ENCODE results near the gene FAM131B. TPM values are rescaled to one million over a fixed set of nuclear protein-coding genes. Genes with fewer than 3 reads are reported as not detected.

The FAM131B gene
- total RNA-seq, 2 donors from 2014 or later, result 2.9 TPM

GRCh38 chr7:143351060-143351459, 11.5 kb downstream of the FAM131B start:
- Mint-ChIP-seq H3K4me1 (ENCODE audit: low read depth in 2 of 2) (peaks cover 0 to 4% of the 10 kb centered on the region in 2 donors), H3K27ac (no peak overlapping the region), H3K36me3 (no peaks in the 10 kb centered on the region), H3K4me3 (no peak overlapping the region), H3K27me3 (peaks cover 8 to 13% of the 10 kb centered on the region in 2 donors), H3K9me3 (no peaks in the 10 kb centered on the region)
- ATAC-seq (no peak), DNase-seq (ENCODE audit: low spot score) (no peak)

DNA sequence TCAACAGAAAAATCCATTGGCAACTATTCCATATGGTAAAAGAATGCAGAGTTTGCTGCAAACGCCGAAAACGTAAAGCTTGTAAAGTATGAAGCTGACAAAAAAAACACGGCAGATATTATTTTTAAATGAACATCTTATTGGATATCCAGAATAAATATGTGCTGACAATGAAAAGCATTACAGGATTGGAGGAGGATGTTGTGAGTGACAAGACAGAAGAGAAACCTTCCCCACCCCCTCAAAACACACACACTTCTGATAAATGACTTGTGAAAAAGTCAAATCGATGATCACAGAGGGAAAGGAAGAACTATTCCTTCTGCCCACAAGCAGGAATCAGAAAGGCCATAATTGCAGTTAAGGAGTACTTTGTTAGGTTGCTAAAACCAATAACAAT, 14.6 kb downstream of the FAM131B start:
- no peak for ATAC-seq
- no peak for DNase-seq (ENCODE audit: low spot score)
- H3K4me1 Mint-ChIP-seq (ENCODE audit: low read depth in 2 of 2), result peaks cover 8 to 9% of the 10 kb centered on the region in 2 donors
- no peaks in the 10 kb centered on the region for H3K9me3 Mint-ChIP-seq
- H3K4me3 Mint-ChIP-seq, result no peak overlapping the region
- H3K27me3 Mint-ChIP-seq, result peaks cover 8 to 16% of the 10 kb centered on the region in 2 donors
- no peaks in the 10 kb centered on the region for H3K36me3 Mint-ChIP-seq
- H3K27ac Mint-ChIP-seq, result no peak overlapping the region

GRCh38 chr7:143346018-143346417, 16.5 kb downstream of the FAM131B start:
- Mint-ChIP-seq H3K27ac (no peak overlapping the region), H3K4me1 (ENCODE audit: low read depth in 2 of 2) (peaks cover 8 to 9% of the 10 kb centered on the region in 2 donors), H3K27me3 (peaks cover 8 to 16% of the 10 kb centered on the region in 2 donors), H3K4me3 (peak overlapping the region; percentile 77), H3K9me3 (no peaks in the 10 kb centered on the region), H3K36me3 (no peaks in the 10 kb centered on the region)
- DNase-seq (ENCODE audit: low spot score), result no peak
- ATAC-seq, result no peak

DNA sequence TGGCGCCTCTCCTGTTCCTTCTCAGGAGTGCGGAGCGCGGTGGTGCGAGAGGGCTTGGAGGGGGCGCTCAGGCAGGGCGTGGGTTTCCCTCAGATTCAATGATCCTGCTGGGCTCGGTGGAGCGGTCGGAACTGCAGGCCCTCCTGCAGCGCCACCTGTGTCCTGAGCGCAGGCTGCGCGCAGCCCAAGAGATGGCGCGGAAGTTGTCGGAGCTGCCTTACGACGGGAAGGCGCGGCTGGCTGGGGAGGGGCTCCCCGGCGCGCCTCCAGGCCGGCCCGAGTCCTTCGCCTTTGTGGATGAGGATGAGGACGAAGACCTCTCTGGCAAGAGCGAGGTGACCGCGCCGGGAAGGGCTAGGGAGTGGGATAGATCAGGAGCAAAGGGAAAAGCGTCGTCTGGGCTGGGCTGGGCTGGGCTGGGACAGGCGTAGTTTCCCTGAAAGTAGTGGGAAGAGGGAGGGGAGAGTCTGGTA, 17.0 kb downstream of the FAM131B start:
- Mint-ChIP-seq H3K27ac (peak overlapping the region; percentile 53 to 79), H3K27me3 (peaks cover 10 to 16% of the 10 kb centered on the region in 2 donors), H3K4me1 (ENCODE audit: low read depth in 2 of 2) (peaks cover 8 to 9% of the 10 kb centered on the region in 2 donors), H3K9me3 (no peaks in the 10 kb centered on the region), H3K4me3 (peak overlapping the region; percentile 77), H3K36me3 (no peaks in the 10 kb centered on the region)
- ATAC-seq (peak; percentile 93 to 96), DNase-seq (ENCODE audit: low spot score) (peak; percentile 78)

- H3K27me3 Mint-ChIP-seq, result peaks cover 14 to 24% of the 10 kb centered on the region in 2 donors
- no peaks in the 10 kb centered on the region for H3K36me3 Mint-ChIP-seq
- ATAC-seq (no peak), DNase-seq (ENCODE audit: low spot score) (no peak)
- peaks cover 8 to 9% of the 10 kb centered on the region in 2 donors for H3K4me1 Mint-ChIP-seq (ENCODE audit: low read depth in 2 of 2)
- no peak overlapping the region for H3K27ac Mint-ChIP-seq
- no peaks in the 10 kb centered on the region for H3K9me3 Mint-ChIP-seq
- H3K4me3 Mint-ChIP-seq, result no peak overlapping the region
Observed at GRCh38 chr7:143343596-143343995, 18.9 kb downstream of the FAM131B start.

DNA sequence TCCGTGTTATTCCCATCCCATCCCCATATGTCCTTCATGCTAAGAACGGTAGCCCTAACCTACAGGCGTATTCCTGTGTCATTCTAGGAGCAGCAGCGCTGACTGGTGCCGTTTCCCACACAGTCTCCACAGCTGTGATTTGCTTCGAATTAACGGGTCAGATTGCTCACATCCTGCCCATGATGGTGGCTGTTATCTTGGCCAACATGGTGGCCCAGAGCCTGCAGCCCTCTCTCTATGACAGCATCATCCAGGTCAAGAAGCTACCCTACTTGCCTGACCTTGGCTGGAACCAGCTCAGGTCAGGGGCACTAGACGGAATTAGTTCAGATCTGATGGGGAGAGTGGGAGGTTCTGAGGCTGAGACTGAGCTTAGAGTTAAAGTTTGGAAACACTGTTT, 20.7 kb downstream of the FAM131B start:
- no peaks in the 10 kb centered on the region for H3K9me3 Mint-ChIP-seq
- ATAC-seq (no peak), DNase-seq (ENCODE audit: low spot score) (no peak)
- H3K4me1 Mint-ChIP-seq (ENCODE audit: low read depth in 2 of 2), result peaks cover 8 to 9% of the 10 kb centered on the region in 2 donors
- no peak overlapping the region for H3K4me3 Mint-ChIP-seq
- no peak overlapping the region for H3K27ac Mint-ChIP-seq
- H3K36me3 Mint-ChIP-seq, result no peaks in the 10 kb centered on the region
- H3K27me3 Mint-ChIP-seq, result peaks cover 19 to 21% of the 10 kb centered on the region in 2 donors

- ATAC-seq (no peak), DNase-seq (ENCODE audit: low spot score) (no peak)
- H3K27ac Mint-ChIP-seq, result no peak overlapping the region
- no peaks in the 10 kb centered on the region for H3K36me3 Mint-ChIP-seq
- H3K4me1 Mint-ChIP-seq (ENCODE audit: low read depth in 2 of 2), result no peaks in the 10 kb centered on the region
- H3K4me3 Mint-ChIP-seq, result no peak overlapping the region
- H3K9me3 Mint-ChIP-seq, result no peaks in the 10 kb centered on the region
- H3K27me3 Mint-ChIP-seq, result peaks cover 14 to 23% of the 10 kb centered on the region in 2 donors
Observed at GRCh38 chr7:143337216-143337615, 25.3 kb downstream of the FAM131B start.

DNA sequence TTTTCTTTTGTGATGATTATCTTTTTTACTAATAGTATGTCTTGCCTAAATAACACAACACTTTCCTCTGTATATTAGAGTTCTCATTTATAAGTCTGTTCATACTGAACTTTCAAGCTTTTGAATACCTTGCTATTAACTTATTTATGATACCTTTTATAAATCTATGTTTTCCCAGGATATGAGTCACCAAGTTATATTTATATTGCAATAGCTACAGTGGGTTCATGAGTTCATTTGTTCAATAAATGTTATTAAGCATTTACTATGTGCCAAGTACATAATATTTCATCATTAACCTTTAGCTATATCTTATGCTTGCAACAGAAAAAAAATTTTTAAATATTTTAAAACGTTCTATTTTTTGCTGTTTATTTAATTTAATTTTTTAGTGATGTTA, 28.3 kb downstream of the FAM131B start:
- Mint-ChIP-seq H3K27me3 (peaks cover 9 to 14% of the 10 kb centered on the region in 2 donors), H3K9me3 (no peaks in the 10 kb centered on the region), H3K4me3 (no peak overlapping the region), H3K36me3 (no peaks in the 10 kb centered on the region), H3K27ac (no peak overlapping the region), H3K4me1 (ENCODE audit: low read depth in 2 of 2) (no peaks in the 10 kb centered on the region)
- DNase-seq (ENCODE audit: low spot score), result no peak
- ATAC-seq, result no peak

DNA sequence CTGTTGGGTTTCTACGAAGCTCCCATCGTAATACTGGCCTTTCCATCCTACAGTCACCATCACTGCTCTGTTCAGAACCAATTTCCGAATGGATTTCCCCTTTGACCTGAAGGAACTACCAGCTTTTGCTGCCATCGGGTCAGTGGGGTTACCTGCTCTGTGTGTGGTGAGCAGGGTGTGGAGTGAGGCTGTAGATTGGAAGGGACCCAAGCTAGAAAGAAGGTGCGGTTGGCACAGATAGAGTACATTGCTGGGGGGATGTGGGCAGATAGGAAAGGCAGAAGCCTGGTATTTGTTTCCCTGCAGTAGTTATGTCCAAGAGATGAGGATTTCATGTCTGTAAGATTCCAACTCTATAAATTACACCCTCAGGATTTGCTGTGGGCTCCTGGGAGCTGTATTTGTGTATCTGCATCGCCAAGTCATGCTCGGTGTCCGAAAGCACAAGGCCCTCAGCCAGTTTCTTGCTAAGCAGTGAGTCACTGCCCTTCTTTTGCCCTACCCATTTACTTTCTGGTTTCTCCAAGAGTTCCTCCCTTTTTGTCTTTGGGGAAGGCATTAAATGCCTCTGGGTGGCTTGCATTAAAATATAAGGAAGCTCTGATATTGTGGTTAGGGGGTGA, 31.2 kb downstream of the FAM131B start:
- no peak overlapping the region for H3K27ac Mint-ChIP-seq
- ATAC-seq, result no peak
- no peak overlapping the region for H3K4me3 Mint-ChIP-seq
- peaks cover 0 to 3% of the 10 kb centered on the region in 2 donors for H3K4me1 Mint-ChIP-seq (ENCODE audit: low read depth in 2 of 2)
- H3K36me3 Mint-ChIP-seq, result no peaks in the 10 kb centered on the region
- peaks cover 6 to 7% of the 10 kb centered on the region in 2 donors for H3K27me3 Mint-ChIP-seq
- no peak for DNase-seq (ENCODE audit: low spot score)
- no peaks in the 10 kb centered on the region for H3K9me3 Mint-ChIP-seq

DNA sequence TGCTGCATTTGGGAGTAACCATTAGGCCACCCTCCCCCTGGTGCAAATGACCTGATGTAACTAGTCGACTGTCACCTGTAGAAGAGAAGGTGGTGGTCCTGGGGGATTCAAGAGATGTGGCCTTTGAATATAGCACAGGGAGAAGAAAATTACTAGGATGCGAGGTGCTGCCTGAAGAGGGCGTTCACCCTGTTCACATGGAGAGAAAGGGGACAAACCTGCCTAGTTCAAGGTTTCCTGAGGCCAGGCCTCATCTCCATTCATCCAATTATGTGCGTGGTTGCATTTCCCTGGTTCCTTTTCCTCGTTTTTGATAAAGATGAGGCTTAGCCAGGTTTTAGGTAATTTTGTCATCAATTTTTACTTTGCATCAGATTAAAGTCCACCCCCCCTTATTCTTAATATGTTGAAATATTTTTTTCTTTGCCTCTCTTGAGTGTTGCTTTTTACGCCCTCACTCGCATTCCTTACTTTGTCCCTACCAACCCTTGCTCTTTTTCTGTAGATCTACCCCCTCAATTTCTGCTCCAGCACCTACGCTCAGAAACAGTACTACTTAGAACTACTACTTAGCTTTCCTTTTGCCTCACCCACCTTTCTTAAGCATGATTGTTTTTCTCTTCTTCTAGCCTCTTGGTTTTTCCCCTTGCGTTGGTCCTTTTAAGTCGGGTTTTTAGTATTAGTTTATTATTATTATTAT, 32.9 kb downstream of the FAM131B start:
- Mint-ChIP-seq H3K4me3 (no peak overlapping the region), H3K36me3 (no peaks in the 10 kb centered on the region), H3K4me1 (ENCODE audit: low read depth in 2 of 2) (peaks cover 12 to 15% of the 10 kb centered on the region in 2 donors), H3K27me3 (peaks cover 0 to 2% of the 10 kb centered on the region in 2 donors), H3K9me3 (no peaks in the 10 kb centered on the region), H3K27ac (no peak overlapping the region)
- no peak for ATAC-seq
- no peak for DNase-seq (ENCODE audit: low spot score)

GRCh38 chr7:143327903-143328302, 34.6 kb downstream of the FAM131B start:
- Mint-ChIP-seq H3K4me1 (ENCODE audit: low read depth in 2 of 2) (peaks cover 14 to 15% of the 10 kb centered on the region in 2 donors), H3K27ac (peak overlapping the region in 1 of 2 donors; percentile 1), H3K27me3 (peaks cover 0 to 2% of the 10 kb centered on the region in 2 donors), H3K4me3 (no peak overlapping the region), H3K36me3 (no peaks in the 10 kb centered on the region), H3K9me3 (no peaks in the 10 kb centered on the region)
- no peak for ATAC-seq
- no peak for DNase-seq (ENCODE audit: low spot score)

- Mint-ChIP-seq H3K36me3 (no peaks in the 10 kb centered on the region), H3K27me3 (peaks cover 0 to 2% of the 10 kb centered on the region in 2 donors), H3K27ac (peak overlapping the region in 1 of 2 donors; percentile 30), H3K4me1 (ENCODE audit: low read depth in 2 of 2) (peaks cover 14 to 15% of the 10 kb centered on the region in 2 donors), H3K9me3 (no peaks in the 10 kb centered on the region), H3K4me3 (peak overlapping the region; percentile 32)
- no peak for DNase-seq (ENCODE audit: low spot score)
- no peak for ATAC-seq
Observed at GRCh38 chr7:143325240-143325639, 37.3 kb downstream of the FAM131B start.

- no peak for DNase-seq (ENCODE audit: low spot score)
- no peak for ATAC-seq
- Mint-ChIP-seq H3K36me3 (no peaks in the 10 kb centered on the region), H3K9me3 (no peaks in the 10 kb centered on the region), H3K4me3 (no peak overlapping the region), H3K27ac (no peak overlapping the region), H3K27me3 (peaks cover 0 to 2% of the 10 kb centered on the region in 2 donors), H3K4me1 (ENCODE audit: low read depth in 2 of 2) (peaks cover 14 to 15% of the 10 kb centered on the region in 2 donors)
Observed at GRCh38 chr7:143323653-143324052, 38.9 kb downstream of the FAM131B start.

All from natural killer cell treated with Interleukin-12 subunit alpha and Interleukin-12 subunit beta and Interleukin-15 and Interleukin-18, amount 100 ng/mL, for 72 hours (primary cell).